GM18907 (cell line): ENCODE measurements around the gene FANCC.
"Not testable (repeated sequence)": the region's sequence is repeated elsewhere in the genome, so short reads cannot be mapped to it uniquely, and the experiment has no call there.

ENCODE experiments used
- ATAC-seq: cut with Tn5 transposase; IDR thresholded peaks from one replicate; pipeline ENCODE4 v1.9.1; 2021; ENCODE audit warnings: mild to moderate bottlenecking, moderate library complexity; ENCODE audit not compliant: unreplicated experiment

FANCC gene

GRCh38 chr9:95239071-95239470, 78.4 kb downstream of the FANCC start:
- no peak for ATAC-seq

- ATAC-seq = no peak
Observed at GRCh38 chr9:95237336-95237735, 80.2 kb downstream of the FANCC start.

- no peak for ATAC-seq
Observed at GRCh38 chr9:95230046-95230445, 87.5 kb downstream of the FANCC start.

DNA sequence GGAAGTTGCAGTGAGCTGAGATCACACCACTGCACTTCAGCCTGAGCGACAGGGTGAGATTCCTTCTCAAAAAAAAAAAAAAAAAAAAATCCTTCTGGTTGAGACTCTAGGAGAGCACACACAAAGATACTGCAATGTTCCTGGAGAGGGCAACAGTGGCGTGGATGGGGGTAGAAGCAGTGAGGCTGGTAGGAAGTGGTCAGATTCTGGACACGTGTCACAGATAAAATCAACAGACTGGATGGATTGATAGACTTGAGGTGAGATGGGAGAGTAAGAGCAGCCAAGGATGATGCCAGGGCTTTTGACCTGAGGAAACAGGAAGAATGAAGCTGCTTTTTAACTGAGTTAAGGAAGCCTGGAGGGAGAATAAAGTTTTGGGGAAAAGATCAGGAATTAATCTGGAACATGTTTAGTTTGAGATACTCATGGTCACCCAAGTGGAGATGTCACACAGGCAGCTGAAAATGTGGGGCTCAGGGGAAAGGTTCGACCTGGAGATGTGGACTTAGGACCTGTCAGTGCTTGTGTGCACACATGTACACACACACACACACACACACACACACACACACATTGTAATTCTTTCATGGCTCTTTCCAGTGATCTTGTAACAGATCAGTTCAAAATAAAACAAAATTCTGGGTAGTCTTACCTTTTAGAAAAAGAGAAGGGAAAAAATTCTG, 88.1 kb downstream of the FANCC start:
- no peak for ATAC-seq

DNA sequence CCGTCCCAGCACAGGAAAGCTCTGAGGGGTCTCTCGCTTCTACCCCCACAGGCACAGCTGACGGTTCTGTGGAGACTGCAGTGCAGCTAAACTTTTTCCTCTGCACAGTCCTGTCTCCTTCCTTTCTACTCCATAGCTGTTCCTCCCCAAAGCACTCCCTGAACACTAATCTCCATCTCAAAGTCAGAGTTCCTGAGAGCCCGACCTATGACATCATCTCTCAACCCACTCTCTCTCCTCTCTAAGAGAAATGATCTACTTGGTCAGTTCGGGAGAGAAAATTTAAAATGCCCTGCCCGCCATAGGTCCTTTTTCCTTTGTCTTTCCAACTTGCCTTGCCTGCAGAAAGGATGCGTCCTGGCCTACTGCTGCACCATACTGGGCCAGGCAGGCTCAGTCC, 90.6 kb downstream of the FANCC start:
- no peak for ATAC-seq

GRCh38 chr9:95225726-95226106, 91.8 kb downstream of the FANCC start:
- no peak for ATAC-seq

DNA sequence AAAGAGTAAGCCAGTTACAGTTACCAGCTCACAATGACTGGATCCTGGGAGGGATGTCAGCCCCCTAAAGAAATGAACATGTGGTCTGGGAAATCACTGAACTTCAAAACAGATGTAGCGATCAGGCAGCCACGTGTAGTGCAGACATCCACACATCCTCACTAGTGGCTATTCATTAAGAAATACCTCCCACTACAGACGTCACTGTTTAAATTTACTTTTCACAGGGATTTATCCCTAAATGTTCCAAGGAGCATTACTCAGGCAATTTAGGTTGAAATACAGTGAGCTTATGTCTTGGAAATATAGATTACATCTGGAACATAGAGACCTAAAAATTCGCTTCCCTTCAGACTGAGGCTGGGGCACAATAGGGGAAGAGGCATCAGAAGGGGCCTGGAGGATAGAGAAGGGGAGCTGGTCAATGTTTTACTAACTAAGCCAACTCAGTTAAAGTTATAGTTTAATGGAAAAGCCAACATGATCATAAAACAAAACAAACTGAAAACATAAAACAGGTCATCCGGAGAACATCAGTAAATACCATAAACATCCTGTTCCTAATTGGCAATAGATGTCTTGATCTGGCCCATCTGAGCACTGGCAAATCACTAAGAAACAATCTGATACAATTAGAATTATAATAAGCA, 92.3 kb downstream of the FANCC start:
- ATAC-seq = no peak

DNA sequence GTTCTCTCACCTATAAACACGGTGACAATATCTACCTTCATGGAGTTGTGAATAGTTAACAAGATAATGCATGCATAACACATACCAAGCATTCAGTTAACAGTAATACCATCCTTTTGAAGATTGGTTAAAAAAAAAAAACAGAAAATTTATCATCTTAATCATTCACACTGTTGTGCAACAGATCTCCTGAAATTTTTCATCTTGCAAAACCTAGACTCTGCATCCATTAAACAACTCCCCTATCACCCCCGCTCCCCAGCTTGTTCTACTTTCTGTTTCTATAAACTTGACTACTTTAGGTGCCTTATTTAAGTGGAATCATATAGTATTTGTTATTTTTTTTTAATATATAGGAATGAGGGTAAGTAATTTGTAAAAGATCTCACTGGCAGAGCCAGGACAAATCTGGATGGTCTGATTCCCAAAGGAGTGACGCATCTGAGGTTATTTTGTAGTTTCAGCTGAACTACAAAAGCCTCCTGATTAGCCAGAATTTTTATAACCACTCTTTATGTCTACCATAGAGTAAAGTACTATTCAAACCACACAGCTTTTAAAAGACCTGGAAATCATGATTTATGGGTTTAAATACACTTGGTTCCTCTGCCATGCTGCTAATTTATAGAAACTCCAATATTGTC, 93.0 kb downstream of the FANCC start:
- ATAC-seq = no peak

DNA sequence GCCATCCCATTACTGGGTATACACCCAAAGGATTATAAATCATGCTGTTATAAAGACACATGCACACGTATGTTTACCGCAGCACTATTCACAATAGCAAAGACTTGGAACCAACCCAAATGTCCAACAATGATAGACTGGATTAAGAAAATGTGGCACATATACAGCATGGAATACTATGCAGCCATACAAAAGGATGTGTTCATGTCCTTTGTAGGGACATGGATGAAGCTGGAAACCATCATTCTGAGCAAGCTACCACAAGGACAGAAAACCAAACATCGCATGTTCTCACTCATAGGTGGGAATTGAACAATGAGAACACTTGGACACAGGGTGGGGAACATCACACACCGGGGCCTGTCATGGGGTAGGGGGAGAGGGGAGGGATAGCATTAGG, 97.2 kb downstream of the FANCC start:
- ATAC-seq = not testable (repeated sequence)

DNA sequence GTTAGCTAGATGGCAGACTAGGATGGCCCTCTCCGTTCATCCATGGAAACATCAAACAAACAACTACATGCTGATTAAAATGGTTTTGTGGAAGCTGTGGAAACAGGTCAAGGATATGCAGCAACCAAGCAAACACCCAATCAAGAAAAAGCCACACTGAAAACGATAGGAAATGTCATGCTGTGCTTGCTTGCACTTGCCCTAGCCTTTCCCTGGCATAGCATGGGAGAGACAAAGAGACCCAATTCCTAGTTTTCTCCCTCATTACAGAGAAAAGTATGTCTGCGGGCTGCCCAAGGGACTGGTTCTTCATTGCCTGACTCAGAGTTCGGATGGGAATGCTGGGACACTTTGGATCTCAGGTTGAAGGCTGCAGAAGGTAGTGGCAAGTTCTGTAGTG, 98.7 kb downstream of the FANCC start:
- ATAC-seq = no peak

DNA sequence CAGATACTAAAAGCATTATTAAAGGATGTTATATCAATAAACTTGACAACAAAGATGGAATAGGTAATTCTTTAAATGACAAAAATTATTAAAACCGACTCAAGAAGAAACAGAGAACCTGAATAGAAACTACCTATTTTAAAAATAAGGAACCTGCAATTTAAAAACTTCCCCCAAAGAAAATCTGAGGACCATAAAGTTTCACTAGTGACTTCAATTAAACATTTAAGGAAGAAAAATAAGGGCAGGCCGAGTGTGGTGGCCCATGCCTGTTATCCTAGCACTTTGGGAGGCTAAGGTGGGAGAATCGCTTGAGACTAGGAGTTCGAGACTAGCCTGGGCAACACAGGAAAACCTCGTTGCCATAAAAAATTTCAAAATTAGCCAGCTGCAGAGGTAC, 99.6 kb downstream of the FANCC start:
- no peak for ATAC-seq

DNA sequence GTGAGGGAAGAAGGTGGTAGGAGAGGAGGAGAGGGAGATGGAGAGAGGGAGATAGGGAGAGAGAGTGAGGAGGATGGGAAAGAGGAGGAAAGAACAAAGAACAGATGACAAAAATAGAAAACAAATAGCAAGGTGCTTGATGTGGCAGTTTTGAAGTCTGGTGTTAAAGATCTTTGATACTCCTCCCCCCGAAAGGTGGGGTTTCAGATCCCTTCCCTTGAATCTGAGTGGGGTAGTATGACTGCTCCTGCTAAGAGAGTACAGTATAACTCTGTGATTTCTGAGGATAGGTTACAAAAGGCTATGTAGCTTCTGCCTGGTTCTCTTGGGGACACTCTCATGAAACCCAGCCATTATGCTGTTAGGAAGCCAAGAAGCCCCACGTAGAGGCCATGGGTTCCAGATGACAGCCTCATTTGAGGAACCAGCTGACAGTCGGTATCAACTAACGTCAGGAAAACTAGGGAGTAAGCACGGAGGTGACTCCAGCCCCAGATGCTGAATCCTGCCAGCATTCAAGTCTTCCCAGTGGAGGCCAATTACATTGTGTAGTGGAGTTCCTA, 102.1 kb downstream of the FANCC start:
- no peak for ATAC-seq

DNA sequence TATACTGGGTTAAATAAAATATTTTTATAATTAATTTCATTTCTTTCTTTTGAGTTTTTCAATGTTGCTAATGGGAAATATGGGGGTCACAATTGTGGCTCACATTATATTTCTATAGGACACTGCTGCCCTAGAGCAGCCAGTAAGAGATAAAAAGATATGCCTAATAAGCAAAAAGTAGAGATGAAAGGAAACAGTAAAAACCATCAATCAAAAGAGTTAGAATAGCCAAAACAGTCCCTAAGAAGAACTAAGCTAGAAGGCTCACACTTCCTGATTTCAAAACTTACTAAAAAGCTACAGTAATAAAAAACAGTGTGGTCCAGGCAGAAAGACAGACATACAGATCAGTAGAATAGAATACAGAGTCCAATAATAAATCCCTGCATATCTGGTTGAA, 104.4 kb downstream of the FANCC start:
- ATAC-seq = no peak

- ATAC-seq = no peak
Observed at GRCh38 chr9:95211028-95211427, 106.5 kb downstream of the FANCC start.

GRCh38 chr9:95207403-95207802, 110.1 kb downstream of the FANCC start:
- ATAC-seq = no peak

GRCh38 chr9:95206143-95206542, 111.4 kb downstream of the FANCC start:
- ATAC-seq = no peak

DNA sequence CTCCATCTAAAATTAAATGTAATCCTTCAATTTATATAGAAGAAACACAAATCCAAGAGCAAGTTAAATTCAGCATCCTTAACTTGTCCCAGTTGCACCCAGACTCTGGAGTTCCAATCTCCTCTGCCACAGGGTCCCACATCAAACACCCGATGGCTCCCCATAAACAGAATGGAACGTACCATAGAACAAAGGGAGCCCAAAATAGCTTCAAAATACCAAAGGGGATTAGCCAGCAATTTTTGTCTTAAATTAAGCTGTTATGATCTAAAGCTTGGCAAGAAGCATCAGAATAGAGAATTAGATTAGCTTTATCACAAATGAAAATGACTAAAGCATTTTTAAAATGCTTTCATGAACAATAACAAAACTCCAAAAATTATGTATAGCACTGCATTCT, 112.8 kb downstream of the FANCC start:
- no peak for ATAC-seq

DNA sequence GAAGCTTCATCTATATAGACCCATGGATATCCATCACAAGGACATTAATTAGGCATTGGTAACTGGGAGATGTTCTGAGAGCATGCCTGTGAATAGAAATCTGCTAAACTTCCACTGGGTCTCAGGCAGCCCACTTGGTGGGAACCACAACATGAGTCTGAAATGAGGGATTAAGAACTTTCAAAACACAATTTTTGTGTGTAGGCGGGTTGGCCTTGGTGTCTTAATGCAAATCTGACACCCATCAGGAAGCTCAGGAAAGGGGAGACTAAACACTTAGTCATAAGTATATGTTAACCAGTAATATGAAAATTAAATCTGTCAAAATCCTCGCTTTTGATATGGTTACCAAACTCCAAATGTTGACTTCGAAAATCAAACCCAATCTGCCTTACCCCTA, 113.2 kb downstream of the FANCC start:
- ATAC-seq = no peak

DNA sequence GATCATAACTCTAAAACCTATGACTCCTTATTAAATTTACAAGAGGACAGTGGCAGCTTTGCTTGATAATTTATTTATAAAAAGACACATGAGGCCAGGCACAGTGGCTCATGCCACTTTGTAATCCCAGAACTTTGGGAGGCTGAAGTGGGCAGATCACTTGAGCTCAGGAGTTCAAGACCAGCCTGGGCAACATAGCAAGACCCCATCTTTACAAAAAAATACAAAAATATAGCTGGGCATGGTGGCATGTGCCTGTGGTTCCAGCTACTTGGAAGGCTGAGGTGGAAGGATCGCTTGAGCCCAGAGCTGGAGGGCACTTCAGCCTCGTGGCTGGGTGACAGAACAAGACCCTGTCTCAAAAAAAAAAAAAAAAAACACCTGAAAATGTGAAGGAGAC, 114.5 kb downstream of the FANCC start:
- ATAC-seq = not testable (repeated sequence)

DNA sequence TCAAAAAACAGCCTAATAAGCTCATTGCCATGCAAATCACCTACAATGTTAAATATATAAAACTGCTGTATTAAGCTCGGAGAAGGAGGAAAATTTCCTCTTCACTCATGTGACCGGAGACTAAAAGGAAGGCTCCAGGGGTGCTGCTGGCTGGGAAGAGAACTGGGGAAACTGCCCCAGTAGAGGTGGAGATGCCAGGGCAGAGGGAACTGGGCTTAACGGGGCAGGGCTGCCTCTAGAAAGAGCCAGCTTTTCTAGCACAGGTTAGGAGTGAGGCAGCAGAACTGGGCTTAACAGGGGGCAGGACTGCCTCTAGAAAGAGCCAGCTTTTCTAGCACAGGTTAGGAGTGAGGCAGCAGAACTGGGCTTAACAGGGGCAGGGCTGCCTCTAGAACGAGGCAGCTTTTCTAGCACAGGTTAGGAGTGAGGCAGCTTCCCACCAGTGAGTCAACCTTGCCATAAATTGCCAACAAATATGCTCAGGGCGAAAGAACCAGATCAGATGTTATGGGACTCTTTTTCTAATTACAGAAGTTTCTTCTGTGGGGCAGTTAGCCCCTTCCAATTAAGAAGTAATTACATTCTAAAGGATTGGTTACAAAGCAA, 115.3 kb downstream of the FANCC start:
- ATAC-seq = no peak

DNA sequence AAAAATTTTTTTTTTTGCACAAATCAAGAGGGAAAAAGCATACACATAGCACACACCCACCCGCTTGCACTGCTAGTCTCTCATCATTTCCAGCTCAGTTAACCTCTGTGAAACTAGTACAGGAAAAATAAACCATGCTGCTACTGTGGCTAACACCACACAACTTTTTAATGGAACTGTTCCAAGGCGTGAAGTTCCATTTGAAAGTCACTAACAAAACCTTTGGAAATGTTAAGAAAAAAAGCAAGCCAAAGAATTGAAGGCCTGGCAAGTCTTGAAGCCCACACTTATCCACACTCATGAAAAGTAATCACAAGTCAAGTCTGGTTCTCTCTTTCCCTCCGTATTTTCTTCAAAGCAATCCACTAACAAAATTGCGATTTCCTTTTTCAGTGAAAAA, 116.3 kb downstream of the FANCC start:
- no peak for ATAC-seq
